Measurements from ENCODE around the gene MIGA2. TPM values are rescaled to one million over a fixed set of nuclear protein-coding genes. Genes with fewer than 3 reads are reported as not detected.
"Not testable (repeated sequence)": the region's sequence is repeated elsewhere in the genome, so short reads cannot be mapped to it uniquely, and the experiment has no call there.

Gene MIGA2
- total RNA-seq, 1 experiment from 2014 or later = 28.6 TPM

- TF ChIP-seq CTCF (IDR thresholded peaks at IDR 0.05; ENCODE audit: unreplicated experiment) = no peak
- ChIA-PET POLR2A (interaction anchor here (1.0 kb wide), 1 partner anchor 169 kb away, joined by 3 read pairs; no protein-coding TSS in a partner anchor), CTCF (no interaction called here)
- no TSS peak for BruUV-seq (replicated peaks)
- peak overlapping the region; percentile 39 for H3K27ac Mint-ChIP-seq (ENCODE audit: low read depth, unreplicated experiment)
- no peaks in the 10 kb centered on the region for H3K27me3 Mint-ChIP-seq (ENCODE audit: insufficient read depth, unreplicated experiment)
- no peaks in the 10 kb centered on the region for H3K4me1 Mint-ChIP-seq (ENCODE audit: insufficient read depth, unreplicated experiment)
- peaks cover 79% of the 10 kb centered on the region for H3K36me3 Mint-ChIP-seq (ENCODE audit: insufficient read depth, unreplicated experiment)
- DNase-seq (ENCODE audit: unreplicated experiment) = no peak
- no peak overlapping the region for H3K4me3 Mint-ChIP-seq (ENCODE audit: unreplicated experiment)
- intact Hi-C loops (cut with micrococcal nuclease) = no loop called here
- H3K9me3 Mint-ChIP-seq (ENCODE audit: unreplicated experiment) = no peaks in the 10 kb centered on the region
Observed at GRCh38 chr9:129002992-129003391, 33.4 kb upstream of the MIGA2 start.

GRCh38 chr9:129004173-129004572 lies 32.3 kb upstream of the MIGA2 start:
- H3K9me3 Mint-ChIP-seq (ENCODE audit: unreplicated experiment); H3K27me3 Mint-ChIP-seq (ENCODE audit: insufficient read depth, unreplicated experiment); intact Hi-C loops (cut with micrococcal nuclease); H3K27ac Mint-ChIP-seq (ENCODE audit: low read depth, unreplicated experiment); DNase-seq (ENCODE audit: unreplicated experiment); H3K4me3 Mint-ChIP-seq (ENCODE audit: unreplicated experiment); H3K4me1 Mint-ChIP-seq (ENCODE audit: insufficient read depth, unreplicated experiment); BruUV-seq (replicated peaks): not testable (repeated sequence)
- H3K36me3 Mint-ChIP-seq (ENCODE audit: insufficient read depth, unreplicated experiment) = peaks cover 75% of the 10 kb centered on the region
- CTCF ChIA-PET = interaction anchor here (0.6 to 0.9 kb wide), 8 partner anchors 10 to 1056 kb away, joined by 3 to 5 read pairs (median 4); no protein-coding TSS in a partner anchor
- POLR2A ChIA-PET = interaction anchor here (0.7 to 1.7 kb wide), 4 partner anchors 10 to 29 kb away, joined by 3 to 9 read pairs (median 3); no protein-coding TSS in a partner anchor

GRCh38 chr9:129005336-129005997 lies 31.0 kb upstream of the MIGA2 start:
- Mint-ChIP-seq H3K4me3 (ENCODE audit: unreplicated experiment) (no peak overlapping the region), H3K27ac (ENCODE audit: low read depth, unreplicated experiment) (no peak overlapping the region), H3K9me3 (ENCODE audit: unreplicated experiment) (no peaks in the 10 kb centered on the region), H3K36me3 (ENCODE audit: insufficient read depth, unreplicated experiment) (peaks cover 68% of the 10 kb centered on the region), H3K27me3 (ENCODE audit: insufficient read depth, unreplicated experiment) (no peaks in the 10 kb centered on the region), H3K4me1 (ENCODE audit: insufficient read depth, unreplicated experiment) (no peaks in the 10 kb centered on the region)
- BruUV-seq (replicated peaks) = no TSS peak
- no peak for DNase-seq (ENCODE audit: unreplicated experiment)
- intact Hi-C loops (cut with micrococcal nuclease) = loop anchor here (5.0 kb wide), 1 partner anchor 153 kb away; no protein-coding TSS in a partner anchor
- no peak for TF ChIP-seq CTCF (IDR thresholded peaks at IDR 0.05; ENCODE audit: unreplicated experiment)
- ChIA-PET CTCF (interaction anchor here (0.6 to 3.8 kb wide), 9 partner anchors 8 to 289 kb away, joined by 3 to 22 read pairs (median 4); no protein-coding TSS in a partner anchor), POLR2A (interaction anchor here (1.1 to 1.7 kb wide), 2 partner anchors 8 to 12 kb away, joined by 4 to 9 read pairs; no protein-coding TSS in a partner anchor)

- Mint-ChIP-seq H3K27me3 (ENCODE audit: insufficient read depth, unreplicated experiment) (no peaks in the 10 kb centered on the region), H3K4me1 (ENCODE audit: insufficient read depth, unreplicated experiment) (no peaks in the 10 kb centered on the region), H3K4me3 (ENCODE audit: unreplicated experiment) (no peak overlapping the region), H3K27ac (ENCODE audit: low read depth, unreplicated experiment) (no peak overlapping the region), H3K9me3 (ENCODE audit: unreplicated experiment) (no peaks in the 10 kb centered on the region), H3K36me3 (ENCODE audit: insufficient read depth, unreplicated experiment) (peaks cover 61% of the 10 kb centered on the region)
- peak; percentile 73 for DNase-seq (ENCODE audit: unreplicated experiment)
- BruUV-seq (replicated peaks) = TSS peak; percentile 63
- intact Hi-C loops (cut with micrococcal nuclease) = loop anchor here (5.0 kb wide), 1 partner anchor 154 kb away; no protein-coding TSS in a partner anchor
- CTCF ChIA-PET = interaction anchor here (0.5 to 3.8 kb wide), 18 partner anchors 9 to 1707 kb away, joined by 3 to 22 read pairs (median 4); no protein-coding TSS in a partner anchor
- POLR2A ChIA-PET = no interaction called here
- peak; percentile 76 for TF ChIP-seq CTCF (IDR thresholded peaks at IDR 0.05; ENCODE audit: unreplicated experiment)
Observed at GRCh38 chr9:129006328-129007034, 29.9 kb upstream of the MIGA2 start.

All from MCF 10A (cell line).